Measurements from ENCODE around the gene TBCB.

GRCh38 chr19:36172852-36173251 lies 57.6 kb downstream of the TBCB start:
- no peak for TF ChIP-seq CEBPB (IDR thresholded peaks at IDR 0.05)
- TF ChIP-seq TAF1 (IDR thresholded peaks at IDR 0.05; ENCODE audit: low read depth), result no peak
- TF ChIP-seq EP300 (IDR thresholded peaks at IDR 0.05; ENCODE audit: borderline replicate concordance), result no peak
- TF ChIP-seq TEAD4 (IDR thresholded peaks at IDR 0.05), result no peak
- no peak for TF ChIP-seq REST (IDR thresholded peaks at IDR 0.05; ENCODE audit: low read depth)
- no peak for TF ChIP-seq CREB1 (IDR thresholded peaks at IDR 0.05; ENCODE audit: low read depth)
- no peak for TF ChIP-seq NFIC (IDR thresholded peaks at IDR 0.05)
- no peak for TF ChIP-seq MAX (IDR thresholded peaks at IDR 0.05)
- no peak for TF ChIP-seq RAD21 (IDR thresholded peaks at IDR 0.05; ENCODE audit: low read depth)
- no peak for TF ChIP-seq TCF12 (IDR thresholded peaks at IDR 0.05; ENCODE audit: low read depth)

Data from Ishikawa (cell line).